K562 (cell line): ENCODE measurements around the gene TMEM242. TPM values are rescaled to one million over a fixed set of nuclear protein-coding genes. Genes with fewer than 3 reads are reported as not detected.

ENCODE experiments used
- ATAC-seq: fragments of 200-7000 bp; cut with Tn5 transposase; 3 replicates; pipeline ENCODE4 v1.9.1; 2020; ENCODE audit warnings: moderate library complexity
- BruUV-seq: library from RNA; stranded (reverse); fragments of 400-500 nt; replicated peaks from 2 replicates; lab custom pipeline; 2021; lab: Mats Ljungman, UMichigan
- CTCF ChIA-PET: fragments of 300-600 bp; formaldehyde crosslinking; extraction: SDS; loops from one replicate; lab custom pipeline; 2021; ENCODE audit warnings: low intra/inter-chr PET ratio; lab: Yijun Ruan, JAX
- POLR2A ChIA-PET: fragments of 300-600, 350-650 bp; sonication (Branson Sonifier 250); formaldehyde crosslinking; extraction: SDS; loops from one replicate; lab custom pipeline; 2021; ENCODE audit warnings: antibody characterized with exemption, inconsistent platforms; lab: Yijun Ruan, JAX
- DNase-seq, 4 experiments: peaks; one replicate each; pipeline versions ENCODE4 v3.0.0 to v3.0.0-alpha.2; 2011 to 2018; ENCODE audit warnings: low spot score in 3 of 4, mixed read lengths in 3 of 4; ENCODE audit errors: extremely low read depth in 1 of 4
- FAIRE-seq: peaks from 2 replicates; lab custom pipeline; 2011; peaks lifted over from hg19 to GRCh38; lab: Jason Lieb, UNC
- H2AFZ ChIP-seq: 2 replicates; pipeline ENCODE4 v1.6.0; 2011; ENCODE audit warnings: low read depth, low read length, control low read depth, inconsistent platforms
- H3K27ac ChIP-seq: fragments of 200-600 bp; 3 replicates; pipeline ENCODE4 v1.8.0; 2011; ENCODE audit warnings: low read depth, mild to moderate bottlenecking, control low read depth, inconsistent platforms, low read length, moderate library complexity, mixed read lengths; ENCODE audit errors: extremely low read depth
- H3K27me3 ChIP-seq, 2 experiments: fragments of 300-600 bp in 1 of 2; 2 replicates in 1 of 2; 3 replicates in 1 of 2; pipeline versions ENCODE4 v1.6.0 to v1.8.0; 2011; ENCODE audit warnings: inconsistent platforms in 2 of 2, low read length in 2 of 2, mild to moderate bottlenecking in 1 of 2, mixed read lengths in 1 of 2, moderate library complexity in 1 of 2; ENCODE audit not compliant: control insufficient read depth in 2 of 2, insufficient read depth in 2 of 2
- H3K36me3 ChIP-seq: fragments of 300-600 bp; 3 replicates; pipeline ENCODE4 v1.8.0; 2011; ENCODE audit warnings: mild to moderate bottlenecking, low read length, inconsistent platforms; ENCODE audit not compliant: control insufficient read depth, insufficient read depth
- H3K4me1 ChIP-seq, 2 experiments: fragments of 200-600 bp in 1 of 2; replicated peaks in 1 of 2; 2 replicates in 1 of 2; 3 replicates in 1 of 2; pipeline versions ENCODE4 v1.5.1 to v1.8.0; 2011; ENCODE audit warnings: inconsistent platforms in 2 of 2, low read length in 2 of 2, mild to moderate bottlenecking in 1 of 2, mixed read lengths in 1 of 2, moderate library complexity in 1 of 2; ENCODE audit not compliant: control insufficient read depth in 2 of 2, insufficient read depth in 2 of 2
- H3K4me2 ChIP-seq: 2 replicates; pipeline ENCODE4 v1.6.1; 2011; ENCODE audit warnings: low read length, control low read depth, inconsistent platforms, mixed read lengths; ENCODE audit not compliant: insufficient read depth
- H3K4me3 ChIP-seq: fragments of 200-600 bp; sonication (generic), shearing (Covaris generic); 2 replicates; pipeline ENCODE4 v1.5.1; 2016; ENCODE audit warnings: control low read depth, inconsistent platforms
- H3K79me2 ChIP-seq: fragments of 200-600 bp; 3 replicates; pipeline ENCODE4 v1.8.0; 2011; ENCODE audit warnings: low read length, inconsistent platforms; ENCODE audit not compliant: control insufficient read depth, insufficient read depth
- H3K9ac ChIP-seq, 2 experiments: 2 replicates each; pipeline versions ENCODE4 v1.6.0 to v1.6.1; 2011; ENCODE audit warnings: low read depth in 2 of 2, low read length in 2 of 2, control low read depth in 1 of 2, inconsistent platforms in 1 of 2, mild to moderate bottlenecking in 1 of 2, mixed read lengths in 1 of 2; ENCODE audit not compliant: insufficient read depth in 1 of 2
- H3K9me1 ChIP-seq: one replicate; pipeline ENCODE4 v1.6.0; 2011; ENCODE audit warnings: inconsistent platforms, mild to moderate bottlenecking, low read length, moderate library complexity; ENCODE audit not compliant: control insufficient read depth, insufficient read depth
- H3K9me3 ChIP-seq: replicated peaks from 2 replicates; pipeline ENCODE4 v1.5.1; 2011; ENCODE audit warnings: low read depth, low read length, inconsistent platforms; ENCODE audit not compliant: control insufficient read depth, insufficient read depth
- H4K20me1 ChIP-seq: replicated peaks from 2 replicates; pipeline ENCODE4 v1.6.1; 2011; ENCODE audit warnings: low read length, inconsistent platforms, mixed read lengths; ENCODE audit not compliant: control insufficient read depth, insufficient read depth
- AFF1 ChIP-seq, 2 experiments: fragments of 450-650 bp; IDR thresholded peaks; 2 replicates each; pipeline ENCODE4 v1.6.1; 2018; ENCODE audit warnings: mild to moderate bottlenecking in 2 of 2, low read depth in 1 of 2; ENCODE audit not compliant: partially characterized antibody in 2 of 2
- ZBTB33 ChIP-seq: sonication (generic); formaldehyde crosslinking; IDR thresholded peaks from 2 replicates; pipeline ENCODE4 v1.8.1; 2023; ENCODE audit warnings: mild to moderate bottlenecking, missing genetic modification reagents
- WGBS: fragments of 100-300 bp; shearing (Covaris generic); methylation state at CpG from one replicate; pipeline ENCODE4 v1.1.6; 2016; ENCODE audit warnings: low coverage, mixed read lengths; ENCODE audit not compliant: insufficient coverage; ENCODE audit errors: missing lambda C conversion rate; 5-methylcytosine and 5-hydroxymethylcytosine counted together
- in situ Hi-C: fragments of 300-500 bp; cut with MboI; formaldehyde crosslinking; loops from 4 replicates; pipeline ENCODE4 v1.15.0; 2018; ENCODE audit warnings: inconsistent platforms, mixed read lengths
- intact Hi-C: fragments of 100-400 bp; cut with micrococcal nuclease; formaldehyde crosslinking; loops from 2 replicates; pipeline ENCODE4 v1.14.2; 2022
- polyA plus RNA-seq, 8 experiments: library from polyadenylated mRNA; depleted of rRNA in 4 of 8; stranded (reverse) in 5 of 8; unstranded in 3 of 8; fragments of >200 nt; fragmentation: Nextera tagmentation in 2 of 8; fragmentation: Illumina TruSeq in 1 of 8; extraction: Ambion mirVana in 2 of 8; extraction: Trizol in 1 of 8; gene quantifications; 2 replicates each; pipeline versions ENCODE4 v1.2.1 to v1.2.3, GENCODE V29; 2011 to 2014; ENCODE audit warnings: inconsistent platforms in 1 of 8, missing spikeins in 1 of 8
- total RNA-seq, 7 experiments: library from RNA; depleted of rRNA in 6 of 7; stranded (reverse); fragments of >200 nt in 6 of 7; fragmentation: Illumina TruSeq in 2 of 7; extraction: Trizol in 2 of 7; gene quantifications; 2 replicates each; pipeline versions ENCODE4 v1.2.1 to v1.2.3, GENCODE V29; 2011 to 2021; ENCODE audit warnings: low replicate concordance in 1 of 7

Gene TMEM242
- total and polyA plus RNA-seq, 9 of the 15 experiments (the other 6 are each of a cell fraction or from before 2014, with no cell fraction given): 9.5 to 35.3 (median 16.5) TPM

DNA sequence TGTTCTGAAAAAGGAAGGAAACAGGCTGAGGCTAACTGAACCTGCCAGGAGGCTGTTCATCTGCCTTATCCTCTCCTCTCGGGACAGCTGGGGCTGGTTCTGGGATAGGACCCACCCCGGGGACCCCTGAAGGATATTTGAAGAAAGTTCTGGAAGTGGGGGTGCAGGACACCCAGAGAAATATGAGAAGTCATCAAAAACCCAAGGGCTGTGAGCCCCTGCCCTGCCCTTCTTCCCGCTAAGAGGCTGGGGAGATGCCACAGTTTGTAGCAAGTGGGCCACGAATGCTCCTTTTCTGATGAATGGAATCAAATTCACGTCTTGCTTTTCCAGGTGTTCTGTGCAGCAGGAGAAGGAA is 37.9 kb downstream of the TMEM242 start:
- H3K27ac ChIP-seq: no peak overlapping the region
- ChIA-PET CTCF (no interaction called here), POLR2A (interaction anchor here (1.4 kb wide), 1 partner anchor 9 kb away, joined by 5 read pairs; no protein-coding TSS in a partner anchor)
- H3K4me3 ChIP-seq: no peak overlapping the region
- H4K20me1 ChIP-seq: no peaks in the 10 kb centered on the region
- WGBS: 58% methylated on average over 5 of the region's 5 CpGs
- H3K36me3 ChIP-seq: peaks cover 10% of the 10 kb centered on the region; the same call in 1 of the 3 replicates
- H3K9me1 ChIP-seq: no peaks in the 10 kb centered on the region
- in situ Hi-C loops: no loop called here
- peaks cover 0 to 5% of the 10 kb centered on the region in 2 experiments; a peak in 2 of 5 replicates for H3K4me1 ChIP-seq
- no peaks in the 10 kb centered on the region for H3K79me2 ChIP-seq
- no peak overlapping the region for H2AFZ ChIP-seq
- no peaks in the 10 kb centered on the region for H3K9me3 ChIP-seq
- H3K9ac ChIP-seq: no peak overlapping the region
- BruUV-seq: no TSS peak
- FAIRE-seq (peak; percentile 40), DNase-seq (no peak), ATAC-seq (no peak)
- intact Hi-C loops: no loop called here
- no peaks in the 10 kb centered on the region; a peak in 1 of 5 replicates for H3K27me3 ChIP-seq
- TF ChIP-seq AFF1 (IDR thresholded peaks at IDR 0.05; ENCODE audit: low read depth in 1 of 2, partially characterized antibody in 2 of 2) (no peak), ZBTB33 (0 out of 2 replicates have a peak, but pooled peaks have one; percentile 41)
- no peak overlapping the region for H3K4me2 ChIP-seq
